GM13976 (cell line): Measurements from ENCODE around the gene C5orf22.

Experiments used
- DNase-seq: peaks from one replicate; pipeline ENCODE4 v3.0.0; 2012; ENCODE audit warnings: low spot score
- in situ Hi-C: fragments of 300-500 bp; cut with MboI; formaldehyde crosslinking; loops from one replicate; pipeline ENCODE4 v1.12.0; 2022; ENCODE audit warnings: low sequenced_read_pairs, mixed read lengths, inconsistent platforms; ENCODE audit not compliant: unreplicated experiment
- TF ChIP-seq, protein P1 (sequence below): IDR thresholded peaks from 2 replicates; pipeline ENCODE4 v1.5.1; 2012; ENCODE audit warnings: borderline replicate concordance, mild to moderate bottlenecking; ENCODE audit not compliant: insufficient read depth; ENCODE audit errors: extremely low read depth, missing control alignments, control extremely low read depth

C5orf22 gene

DNA sequence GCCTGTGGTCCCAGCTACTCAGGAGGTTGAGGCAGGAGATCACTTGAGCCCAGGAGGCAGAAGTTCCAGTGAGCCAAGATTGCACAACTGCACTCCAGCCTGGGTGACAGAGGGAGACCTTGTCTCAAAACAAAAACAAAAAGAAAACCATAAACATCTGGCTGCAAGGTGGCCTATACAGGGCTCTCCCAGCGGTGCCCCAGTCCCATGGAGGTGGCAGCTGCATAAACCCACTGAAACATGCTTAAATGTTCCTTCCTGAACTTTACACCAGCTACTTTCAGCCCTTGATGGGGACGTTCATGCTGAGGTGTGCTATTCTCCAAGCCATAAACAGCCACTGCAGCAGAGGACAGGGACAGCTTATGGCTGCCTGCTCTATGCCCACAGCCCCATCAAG is 35.8 kb upstream of the C5orf22 start:
- TF ChIP-seq, protein P1, sequence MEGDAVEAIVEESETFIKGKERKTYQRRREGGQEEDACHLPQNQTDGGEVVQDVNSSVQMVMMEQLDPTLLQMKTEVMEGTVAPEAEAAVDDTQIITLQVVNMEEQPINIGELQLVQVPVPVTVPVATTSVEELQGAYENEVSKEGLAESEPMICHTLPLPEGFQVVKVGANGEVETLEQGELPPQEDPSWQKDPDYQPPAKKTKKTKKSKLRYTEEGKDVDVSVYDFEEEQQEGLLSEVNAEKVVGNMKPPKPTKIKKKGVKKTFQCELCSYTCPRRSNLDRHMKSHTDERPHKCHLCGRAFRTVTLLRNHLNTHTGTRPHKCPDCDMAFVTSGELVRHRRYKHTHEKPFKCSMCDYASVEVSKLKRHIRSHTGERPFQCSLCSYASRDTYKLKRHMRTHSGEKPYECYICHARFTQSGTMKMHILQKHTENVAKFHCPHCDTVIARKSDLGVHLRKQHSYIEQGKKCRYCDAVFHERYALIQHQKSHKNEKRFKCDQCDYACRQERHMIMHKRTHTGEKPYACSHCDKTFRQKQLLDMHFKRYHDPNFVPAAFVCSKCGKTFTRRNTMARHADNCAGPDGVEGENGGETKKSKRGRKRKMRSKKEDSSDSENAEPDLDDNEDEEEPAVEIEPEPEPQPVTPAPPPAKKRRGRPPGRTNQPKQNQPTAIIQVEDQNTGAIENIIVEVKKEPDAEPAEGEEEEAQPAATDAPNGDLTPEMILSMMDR: no peak
- no peak for DNase-seq
- in situ Hi-C loops: no loop called here

- in situ Hi-C loops: no loop called here
- no peak for DNase-seq
- TF ChIP-seq, protein P1: no peak
These were observed 35.2 kb upstream of the C5orf22 start for GRCh38 chr5:31496891-31497290.

- in situ Hi-C loops: no loop called here
- TF ChIP-seq, protein P1: no peak
- DNase-seq: no peak
These were observed 31.8 kb upstream of the C5orf22 start for GRCh38 chr5:31500256-31500655.

DNA sequence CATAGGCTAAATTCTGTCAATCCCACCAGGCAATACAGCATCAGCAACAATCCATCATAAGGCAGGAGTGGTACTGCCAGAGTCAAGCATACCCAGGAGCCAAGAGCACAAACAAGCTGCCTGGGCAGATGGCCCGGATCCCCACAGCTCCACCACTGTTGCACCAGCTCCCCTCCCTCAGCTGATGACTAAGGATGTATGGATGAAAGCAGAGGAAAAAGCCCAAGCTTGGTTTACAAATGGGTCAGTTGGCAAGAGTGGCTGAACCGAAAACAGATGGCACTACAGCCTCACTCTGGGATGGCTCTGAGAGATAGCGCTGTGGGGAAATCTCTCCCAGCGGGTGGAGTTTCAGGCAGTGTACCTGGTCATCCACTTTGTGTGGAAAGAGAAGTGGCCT is 29.6 kb upstream of the C5orf22 start:
- in situ Hi-C loops: no loop called here
- TF ChIP-seq, protein P1: no peak
- DNase-seq: no peak

GRCh38 chr5:31504529-31504928 is 27.6 kb upstream of the C5orf22 start:
- no peak for DNase-seq
- TF ChIP-seq, protein P1: no peak
- in situ Hi-C loops: no loop called here

DNA sequence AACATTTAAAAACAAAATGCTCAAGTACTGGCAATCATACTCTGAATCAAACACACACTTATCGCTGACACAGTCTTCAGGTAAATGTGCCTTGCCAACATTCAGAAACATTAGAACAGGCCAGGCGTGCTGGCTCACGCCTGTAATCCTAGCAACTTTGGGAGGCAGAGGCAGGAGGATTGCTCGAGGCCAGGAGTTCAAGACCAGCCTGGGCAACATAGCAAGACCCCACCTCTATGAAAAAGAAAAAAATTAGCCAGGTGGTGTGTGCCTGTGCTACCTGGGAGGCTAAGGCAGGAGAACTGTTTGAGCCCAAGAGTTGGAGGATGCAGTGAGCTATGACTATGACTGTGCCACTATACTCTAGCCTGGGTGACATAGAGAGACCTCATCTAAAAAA is 20.8 kb upstream of the C5orf22 start:
- no peak for DNase-seq
- in situ Hi-C loops: no loop called here
- TF ChIP-seq, protein P1: no peak

DNA sequence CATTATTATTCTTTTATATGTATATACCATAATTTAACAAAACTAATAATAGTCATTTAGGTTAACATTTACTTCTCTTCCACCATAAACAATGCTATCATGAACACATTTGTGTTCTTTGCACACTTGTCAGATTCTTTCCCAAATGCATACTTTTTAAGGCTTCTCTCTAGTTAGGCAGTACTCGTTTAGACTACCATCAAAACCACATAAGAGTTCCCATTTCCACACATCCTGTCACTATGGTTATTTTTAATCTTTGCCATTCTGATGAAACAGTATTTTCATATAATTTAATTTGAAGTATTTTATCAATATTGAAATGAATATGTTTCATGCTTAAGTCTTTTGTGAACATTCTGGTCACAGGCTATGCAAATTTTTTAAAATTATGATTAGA is 15.3 kb upstream of the C5orf22 start:
- in situ Hi-C loops: no loop called here
- TF ChIP-seq, protein P1: no peak
- no peak for DNase-seq
